Stimulated activated CD8-positive, alpha-beta memory T cell treated with anti-CD3 and anti-CD28 coated beads, Interleukin-12 subunit alpha, Interleukin-12 subunit beta, amount 100 ng/mL, for 24 hours (primary cell): ENCODE results near the gene POLE4.

Experiments used
- DNase-seq: peaks from one replicate; pipeline ENCODE4 v3.0.0-alpha.2; 2020; ENCODE audit errors: extremely low read depth

Gene POLE4

GRCh38 chr2:74939919-74940812, 18.3 kb upstream of the POLE4 start:
- DNase-seq, result no peak

GRCh38 chr2:74941284-74941683, 17.2 kb upstream of the POLE4 start:
- DNase-seq, result no peak

- DNase-seq, result no peak
Observed at GRCh38 chr2:74942263-74942662, 16.2 kb upstream of the POLE4 start.

- no peak for DNase-seq
Observed at GRCh38 chr2:74944987-74945787, 13.3 kb upstream of the POLE4 start.

GRCh38 chr2:74945788-74946331, 12.6 kb upstream of the POLE4 start:
- no peak for DNase-seq

- no peak for DNase-seq
Observed at GRCh38 chr2:74947703-74948102, 10.7 kb upstream of the POLE4 start.

- DNase-seq, result no peak
Observed at GRCh38 chr2:74948779-74949178, 9.7 kb upstream of the POLE4 start.

GRCh38 chr2:74951211-74951754, 7.2 kb upstream of the POLE4 start:
- no peak for DNase-seq

- no peak for DNase-seq
Observed at GRCh38 chr2:74952575-74952974, 5.9 kb upstream of the POLE4 start.

- DNase-seq, result no peak
Observed at GRCh38 chr2:74953796-74954499, 4.5 kb upstream of the POLE4 start.

GRCh38 chr2:74954500-74954874, 4.0 kb upstream of the POLE4 start:
- no peak for DNase-seq

GRCh38 chr2:74957886-74958273, 563 bp upstream of the POLE4 start:
- no peak for DNase-seq

GRCh38 chr2:74959106-74959751, 786 bp downstream of the POLE4 start:
- DNase-seq, result no peak

GRCh38 chr2:74966887-74967286, 8.4 kb downstream of the POLE4 start:
- DNase-seq, result no peak

- DNase-seq, result no peak
Observed at GRCh38 chr2:74975016-74975415, 16.6 kb downstream of the POLE4 start.

- DNase-seq, result no peak
Observed at GRCh38 chr2:74979844-74980243, 21.4 kb downstream of the POLE4 start.

GRCh38 chr2:74982577-74982976, 24.1 kb downstream of the POLE4 start:
- no peak for DNase-seq

- DNase-seq, result no peak
Observed at GRCh38 chr2:74983631-74984392, 25.4 kb downstream of the POLE4 start.

- no peak for DNase-seq
Observed at GRCh38 chr2:74984947-74985637, 26.6 kb downstream of the POLE4 start.
